Measurements from ENCODE around the gene FGGY.

FGGY gene

DNA sequence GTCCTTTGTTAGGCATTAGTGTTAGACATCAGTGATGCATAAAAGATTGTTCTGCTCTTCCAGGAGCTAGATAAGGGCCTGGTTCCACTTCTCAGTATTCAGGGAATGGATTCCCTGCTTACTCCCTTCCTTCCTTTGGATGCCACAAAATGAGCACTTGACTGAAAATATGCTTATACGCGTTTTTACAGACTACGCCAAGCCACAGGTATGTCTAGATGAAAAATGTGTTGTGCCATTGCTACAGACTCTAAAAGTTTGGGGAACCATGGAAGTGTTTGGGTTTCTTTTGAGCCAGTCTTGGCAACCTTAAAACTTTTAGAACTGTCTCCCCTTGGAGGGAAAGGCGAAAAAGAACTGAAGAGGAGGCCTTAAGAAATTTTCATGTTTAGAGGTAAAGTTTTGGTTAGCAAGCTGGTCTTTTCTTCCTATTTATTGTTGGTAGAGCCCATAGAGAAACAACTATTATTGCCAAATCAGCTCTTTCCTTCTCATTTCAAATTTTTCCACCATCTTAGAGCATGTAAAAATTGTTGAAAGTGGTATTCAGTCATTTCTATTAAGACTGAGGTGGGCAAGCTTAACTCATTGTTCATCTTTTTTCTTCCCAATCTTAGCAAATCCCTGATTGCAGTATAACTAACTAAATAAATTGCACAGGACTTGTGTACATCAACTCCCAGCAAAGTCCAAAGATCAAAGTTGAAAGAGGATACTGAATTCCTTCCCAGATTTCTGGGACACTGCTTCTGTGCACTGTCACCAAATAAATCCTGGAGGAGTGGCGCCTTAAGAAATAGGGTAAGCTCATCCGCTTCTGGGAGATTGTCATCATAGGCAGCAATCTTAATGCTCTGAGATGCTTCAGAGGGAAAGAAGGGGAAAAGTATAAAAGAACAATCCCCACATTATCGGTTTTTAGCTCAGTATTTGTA lies 18.9 kb downstream of the FGGY start:
- no peak overlapping the region for H3K4me3 ChIP-seq (ENCODE audit: low read depth, low read length)
- no peak for DNase-seq (ENCODE audit: low read depth)
- TF ChIP-seq, protein P1, sequence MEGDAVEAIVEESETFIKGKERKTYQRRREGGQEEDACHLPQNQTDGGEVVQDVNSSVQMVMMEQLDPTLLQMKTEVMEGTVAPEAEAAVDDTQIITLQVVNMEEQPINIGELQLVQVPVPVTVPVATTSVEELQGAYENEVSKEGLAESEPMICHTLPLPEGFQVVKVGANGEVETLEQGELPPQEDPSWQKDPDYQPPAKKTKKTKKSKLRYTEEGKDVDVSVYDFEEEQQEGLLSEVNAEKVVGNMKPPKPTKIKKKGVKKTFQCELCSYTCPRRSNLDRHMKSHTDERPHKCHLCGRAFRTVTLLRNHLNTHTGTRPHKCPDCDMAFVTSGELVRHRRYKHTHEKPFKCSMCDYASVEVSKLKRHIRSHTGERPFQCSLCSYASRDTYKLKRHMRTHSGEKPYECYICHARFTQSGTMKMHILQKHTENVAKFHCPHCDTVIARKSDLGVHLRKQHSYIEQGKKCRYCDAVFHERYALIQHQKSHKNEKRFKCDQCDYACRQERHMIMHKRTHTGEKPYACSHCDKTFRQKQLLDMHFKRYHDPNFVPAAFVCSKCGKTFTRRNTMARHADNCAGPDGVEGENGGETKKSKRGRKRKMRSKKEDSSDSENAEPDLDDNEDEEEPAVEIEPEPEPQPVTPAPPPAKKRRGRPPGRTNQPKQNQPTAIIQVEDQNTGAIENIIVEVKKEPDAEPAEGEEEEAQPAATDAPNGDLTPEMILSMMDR (IDR thresholded peaks at IDR 0.05; ENCODE audit: low read depth, low read length) = no peak
- TF ChIP-seq MYC (IDR thresholded peaks at IDR 0.05; ENCODE audit: low read depth, low read length) (no peak), POLR2A (IDR thresholded peaks at IDR 0.05; ENCODE audit: extremely low read depth, insufficient read length) (no peak)
- TF ChIP-seq, protein P2, sequence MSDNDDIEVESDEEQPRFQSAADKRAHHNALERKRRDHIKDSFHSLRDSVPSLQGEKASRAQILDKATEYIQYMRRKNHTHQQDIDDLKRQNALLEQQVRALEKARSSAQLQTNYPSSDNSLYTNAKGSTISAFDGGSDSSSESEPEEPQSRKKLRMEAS (IDR thresholded peaks at IDR 0.05; ENCODE audit: low read depth, low read length) = no peak

DNA sequence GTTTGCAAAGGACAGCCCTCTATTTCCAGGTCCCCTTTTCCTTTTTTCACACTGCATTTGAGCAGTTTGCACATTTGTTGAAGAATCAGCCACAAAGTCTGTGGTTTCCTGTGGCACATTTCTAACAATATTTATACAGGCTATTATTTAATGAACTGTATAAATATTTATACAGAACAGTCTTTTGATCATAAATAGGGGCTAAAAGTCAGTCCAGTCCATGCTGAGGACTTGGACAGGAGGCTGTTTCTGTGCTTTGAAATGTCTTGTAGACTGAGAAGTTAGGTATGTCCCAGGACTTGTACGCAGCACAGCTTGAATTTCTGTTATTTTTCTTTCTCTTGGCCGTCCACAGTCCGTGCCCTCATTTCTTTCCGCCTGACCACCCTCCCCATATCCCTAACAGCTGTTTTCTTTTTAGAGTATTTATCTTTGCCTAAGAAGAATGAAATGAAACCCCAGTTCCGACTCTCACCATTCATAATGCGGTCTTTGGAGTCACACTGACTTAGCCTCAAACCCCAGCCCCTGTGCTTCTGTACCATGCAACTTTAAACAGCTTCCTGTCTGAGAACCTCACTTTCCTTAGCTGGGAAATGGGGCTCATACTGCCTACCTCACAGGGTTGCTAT lies 19.7 kb downstream of the FGGY start:
- TF ChIP-seq, protein P1 (IDR thresholded peaks at IDR 0.05; ENCODE audit: low read depth, low read length) = no peak
- TF ChIP-seq MYC (IDR thresholded peaks at IDR 0.05; ENCODE audit: low read depth, low read length) = no peak
- TF ChIP-seq, protein P2 (IDR thresholded peaks at IDR 0.05; ENCODE audit: low read depth, low read length) = no peak
- no peak for TF ChIP-seq POLR2A (IDR thresholded peaks at IDR 0.05; ENCODE audit: extremely low read depth, insufficient read length)
- DNase-seq (ENCODE audit: low read depth) = no peak
- no peak overlapping the region for H3K4me3 ChIP-seq (ENCODE audit: low read depth, low read length)

DNA sequence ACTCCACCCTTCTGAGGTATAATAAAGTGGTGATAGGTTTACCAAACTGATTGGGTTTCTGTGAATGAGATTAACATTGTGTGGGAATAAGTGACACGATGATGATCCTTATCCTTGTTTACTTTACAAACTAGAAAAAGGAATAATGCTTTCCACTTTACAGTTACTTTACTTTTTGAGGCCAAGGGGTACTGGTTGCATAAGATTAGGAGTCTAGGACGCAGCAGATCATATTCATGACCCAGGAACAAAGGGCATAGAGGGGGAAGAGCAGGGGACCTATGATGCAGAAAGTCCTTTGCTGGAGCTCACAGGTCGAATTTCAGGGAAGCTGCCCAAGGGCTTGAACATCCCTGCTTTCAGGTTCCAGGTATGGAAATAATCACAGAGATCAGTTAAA lies 20.4 kb downstream of the FGGY start:
- no peak overlapping the region for H3K4me3 ChIP-seq (ENCODE audit: low read depth, low read length)
- TF ChIP-seq, protein P2 (IDR thresholded peaks at IDR 0.05; ENCODE audit: low read depth, low read length) = no peak
- TF ChIP-seq, protein P1 (IDR thresholded peaks at IDR 0.05; ENCODE audit: low read depth, low read length) = no peak
- TF ChIP-seq POLR2A (IDR thresholded peaks at IDR 0.05; ENCODE audit: extremely low read depth, insufficient read length) = no peak
- no peak for TF ChIP-seq MYC (IDR thresholded peaks at IDR 0.05; ENCODE audit: low read depth, low read length)
- no peak for DNase-seq (ENCODE audit: low read depth)

DNA sequence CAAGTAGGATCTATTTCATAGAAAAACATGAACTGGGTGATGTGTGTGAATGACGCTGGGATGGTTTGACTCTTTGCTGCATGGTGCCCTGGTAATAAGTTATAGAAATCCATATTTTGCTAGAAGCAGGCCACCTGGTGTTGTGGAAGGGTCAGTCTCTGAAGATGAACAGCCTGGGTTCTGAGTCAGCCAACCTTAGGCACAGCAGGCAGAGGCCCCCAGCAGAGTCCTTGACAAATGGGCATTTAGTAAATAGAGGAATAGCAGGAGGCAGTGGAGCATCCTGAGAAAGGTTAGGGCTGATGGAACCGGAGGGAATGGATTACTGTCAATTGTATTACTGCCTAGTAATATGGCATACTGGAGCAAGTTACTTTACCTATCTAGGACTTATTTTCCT lies 20.9 kb downstream of the FGGY start:
- TF ChIP-seq, protein P1 (IDR thresholded peaks at IDR 0.05; ENCODE audit: low read depth, low read length) = no peak
- no peak for TF ChIP-seq POLR2A (IDR thresholded peaks at IDR 0.05; ENCODE audit: extremely low read depth, insufficient read length)
- TF ChIP-seq MYC (IDR thresholded peaks at IDR 0.05; ENCODE audit: low read depth, low read length) = no peak
- TF ChIP-seq, protein P2 (IDR thresholded peaks at IDR 0.05; ENCODE audit: low read depth, low read length) = no peak
- no peak overlapping the region for H3K4me3 ChIP-seq (ENCODE audit: low read depth, low read length)
- no peak for DNase-seq (ENCODE audit: low read depth)

DNA sequence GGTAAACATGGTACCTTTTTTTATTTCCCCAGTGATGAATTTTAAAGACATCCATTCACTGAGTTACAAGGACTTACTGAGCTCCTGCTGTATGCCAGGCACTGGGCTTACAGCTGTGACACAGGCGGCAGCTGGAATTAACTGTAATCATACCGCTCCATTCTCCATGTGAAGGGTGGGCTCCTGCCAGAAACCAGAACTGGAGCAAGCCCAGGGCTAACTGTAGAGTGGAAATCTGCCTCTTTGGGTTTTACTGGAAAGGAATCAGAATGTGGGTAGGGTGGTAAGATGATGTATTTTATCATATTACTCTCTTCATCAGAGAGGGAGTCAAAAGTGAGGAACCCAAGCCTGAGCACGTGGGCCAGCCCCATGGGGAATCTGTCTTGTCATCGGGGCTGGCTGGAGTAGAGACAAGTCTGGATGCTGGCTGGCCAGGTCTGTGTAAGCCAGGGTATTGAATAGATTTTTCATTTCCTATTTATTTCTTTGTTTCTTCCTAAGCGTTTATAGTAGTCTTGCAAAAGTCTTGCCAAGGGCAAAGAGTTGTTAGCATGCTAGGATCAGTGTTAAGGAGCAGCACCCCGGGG lies 21.5 kb downstream of the FGGY start:
- DNase-seq (ENCODE audit: low read depth) = no peak
- H3K4me3 ChIP-seq (ENCODE audit: low read depth, low read length) = no peak overlapping the region
- TF ChIP-seq MYC (IDR thresholded peaks at IDR 0.05; ENCODE audit: low read depth, low read length) = no peak
- TF ChIP-seq, protein P2 (IDR thresholded peaks at IDR 0.05; ENCODE audit: low read depth, low read length) = no peak
- TF ChIP-seq, protein P1 (IDR thresholded peaks at IDR 0.05; ENCODE audit: low read depth, low read length) = no peak
